Ishikawa (cell line): ENCODE measurements around the gene ENPP1.

Experiments used
- TAF1 ChIP-seq: IDR thresholded peaks from 2 replicates; pipeline ENCODE4 v1.6.1; 2012; ENCODE audit warnings: low read depth, mild to moderate bottlenecking
- ZBTB7A ChIP-seq: IDR thresholded peaks from 2 replicates; pipeline ENCODE4 v1.6.1; 2012; ENCODE audit warnings: low read depth

DNA sequence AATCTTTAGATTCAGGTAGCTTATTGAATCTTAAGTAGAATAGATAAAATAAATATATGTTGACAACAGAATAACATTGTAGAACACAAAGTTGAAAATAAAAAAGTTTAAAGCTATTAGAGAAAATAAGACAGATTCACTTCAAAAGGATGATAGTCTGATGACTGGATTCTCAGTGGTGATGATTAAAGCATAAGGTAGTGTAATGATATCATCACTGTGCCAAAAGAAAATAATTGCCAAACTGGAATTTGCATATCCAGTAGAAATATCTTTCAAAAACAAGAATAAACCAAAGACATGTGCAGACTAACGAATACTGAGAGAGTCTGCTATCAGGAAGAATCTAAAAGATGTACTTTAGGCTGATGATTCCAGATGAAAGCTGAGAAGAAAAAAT is 30.2 kb downstream of the ENPP1 start:
- TF ChIP-seq ZBTB7A, result no peak
- no peak for TF ChIP-seq TAF1
